PC-9 (cell line): ENCODE data around the gene ING3.

ENCODE experiments used
- EZH2 ChIP-seq: fragments of 200-600 bp; sonication (generic); IDR thresholded peaks from 2 replicates; pipeline ENCODE4 v1.8.0; 2017; ENCODE audit warnings: antibody characterized with exemption, low read depth
- TF ChIP-seq, protein P1 (sequence below): fragments of 200-600 bp; sonication (generic); conservative IDR thresholded peaks from 2 replicates; pipeline ENCODE4 v1.6.1; 2017; ENCODE audit warnings: mixed run types, antibody characterized with exemption, mild to moderate bottlenecking, moderate library complexity

- TF ChIP-seq, protein P1, sequence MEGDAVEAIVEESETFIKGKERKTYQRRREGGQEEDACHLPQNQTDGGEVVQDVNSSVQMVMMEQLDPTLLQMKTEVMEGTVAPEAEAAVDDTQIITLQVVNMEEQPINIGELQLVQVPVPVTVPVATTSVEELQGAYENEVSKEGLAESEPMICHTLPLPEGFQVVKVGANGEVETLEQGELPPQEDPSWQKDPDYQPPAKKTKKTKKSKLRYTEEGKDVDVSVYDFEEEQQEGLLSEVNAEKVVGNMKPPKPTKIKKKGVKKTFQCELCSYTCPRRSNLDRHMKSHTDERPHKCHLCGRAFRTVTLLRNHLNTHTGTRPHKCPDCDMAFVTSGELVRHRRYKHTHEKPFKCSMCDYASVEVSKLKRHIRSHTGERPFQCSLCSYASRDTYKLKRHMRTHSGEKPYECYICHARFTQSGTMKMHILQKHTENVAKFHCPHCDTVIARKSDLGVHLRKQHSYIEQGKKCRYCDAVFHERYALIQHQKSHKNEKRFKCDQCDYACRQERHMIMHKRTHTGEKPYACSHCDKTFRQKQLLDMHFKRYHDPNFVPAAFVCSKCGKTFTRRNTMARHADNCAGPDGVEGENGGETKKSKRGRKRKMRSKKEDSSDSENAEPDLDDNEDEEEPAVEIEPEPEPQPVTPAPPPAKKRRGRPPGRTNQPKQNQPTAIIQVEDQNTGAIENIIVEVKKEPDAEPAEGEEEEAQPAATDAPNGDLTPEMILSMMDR = no peak
- no peak for TF ChIP-seq EZH2
Observed at GRCh38 chr7:120991161-120991560, 40.6 kb downstream of the ING3 start.
